ENCODE results near the gene ASB10.

DNA sequence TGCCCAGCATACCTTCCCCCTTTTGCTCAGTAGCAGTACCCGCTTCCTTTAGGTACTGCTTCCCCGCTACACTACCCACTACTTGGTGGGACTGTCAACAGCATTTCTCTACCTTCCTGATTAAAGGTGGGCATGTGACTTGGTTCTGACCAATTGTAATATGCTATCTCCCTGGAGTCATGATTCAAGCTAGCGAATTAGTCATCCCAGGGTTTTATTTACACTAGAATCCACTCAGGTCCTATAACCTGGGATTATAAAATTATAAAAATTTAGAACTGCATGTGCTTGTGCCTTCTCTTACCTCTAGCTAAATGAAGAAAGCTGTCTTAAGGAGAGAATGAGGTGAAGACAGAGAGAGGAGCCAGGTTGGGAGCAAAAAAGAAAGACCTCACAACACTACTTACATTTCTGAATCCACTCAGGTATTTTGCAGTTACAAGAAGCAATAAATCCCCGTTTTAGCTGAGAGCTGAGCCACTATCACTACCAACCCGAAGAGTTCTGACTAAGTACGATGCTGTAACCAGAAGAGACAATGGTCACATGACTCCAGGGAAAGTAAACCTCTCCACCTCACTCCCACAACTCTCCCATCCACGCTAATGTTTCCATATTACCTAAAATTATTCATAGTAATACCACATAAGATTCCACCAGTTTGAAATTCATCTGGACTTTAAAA lies 29.3 kb downstream of the ASB10 start:
- TF ChIP-seq HOXA7 (CRISPR knock-in tag; IDR thresholded peaks at IDR 0.05): no peak
- TF ChIP-seq, protein P1, sequence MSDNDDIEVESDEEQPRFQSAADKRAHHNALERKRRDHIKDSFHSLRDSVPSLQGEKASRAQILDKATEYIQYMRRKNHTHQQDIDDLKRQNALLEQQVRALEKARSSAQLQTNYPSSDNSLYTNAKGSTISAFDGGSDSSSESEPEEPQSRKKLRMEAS (IDR thresholded peaks at IDR 0.05): no peak
- no peak for TF ChIP-seq CTCF (IDR thresholded peaks at IDR 0.05)
- no peak for TF ChIP-seq CEBPB (IDR thresholded peaks at IDR 0.05)
- TF ChIP-seq, protein P2, sequence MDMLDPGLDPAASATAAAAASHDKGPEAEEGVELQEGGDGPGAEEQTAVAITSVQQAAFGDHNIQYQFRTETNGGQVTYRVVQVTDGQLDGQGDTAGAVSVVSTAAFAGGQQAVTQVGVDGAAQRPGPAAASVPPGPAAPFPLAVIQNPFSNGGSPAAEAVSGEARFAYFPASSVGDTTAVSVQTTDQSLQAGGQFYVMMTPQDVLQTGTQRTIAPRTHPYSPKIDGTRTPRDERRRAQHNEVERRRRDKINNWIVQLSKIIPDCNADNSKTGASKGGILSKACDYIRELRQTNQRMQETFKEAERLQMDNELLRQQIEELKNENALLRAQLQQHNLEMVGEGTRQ (IDR thresholded peaks at IDR 0.05): peak; percentile 72
- no peak for TF ChIP-seq JUN (IDR thresholded peaks at IDR 0.05)
- no peak for TF ChIP-seq PHF8 (IDR thresholded peaks at IDR 0.05; ENCODE audit: borderline replicate concordance, low read depth)
- TF ChIP-seq EP300 (IDR thresholded peaks at IDR 0.05): no peak
- no peak for TF ChIP-seq SMC3 (IDR thresholded peaks at IDR 0.05)
- TF ChIP-seq SREBF2 (IDR thresholded peaks at IDR 0.05): no peak
- TF ChIP-seq POLR2A (IDR thresholded peaks at IDR 0.05; ENCODE audit: low read length): no peak
- TF ChIP-seq CBX2 (IDR thresholded peaks at IDR 0.05; ENCODE audit: borderline replicate concordance, low read depth): no peak
- no peak for TF ChIP-seq RAD21 (conservative IDR thresholded peaks at IDR 0.05 in 1 of 2, IDR thresholded peaks at IDR 0.05 in 1 of 2)

All from A549 (cell line).